Natural killer cell (primary cell): Measurements from ENCODE around the gene EREG. TPM values are rescaled to one million over a fixed set of nuclear protein-coding genes. Genes with fewer than 3 reads are reported as not detected.

ENCODE experiments used
- ATAC-seq, 3 donors: fragments of 150-1000 bp in 2 of 3; fragments of 200-7000 bp in 1 of 3; cut with Tn5 transposase; 1 replicate in 1 of 3; 2 replicates in 2 of 3; pipeline ENCODE4 v1.10.0; 2021; ENCODE audit warnings: mild to moderate bottlenecking in 2 of 3, moderate library complexity in 2 of 3
- DNase-seq, 2 donors: peaks; one replicate each; pipeline versions ENCODE4 v3.0.0 to v3.0.0-alpha.2; 2013 to 2021; ENCODE audit warnings: mixed read lengths in 1 of 2
- H3K27ac ChIP-seq: one replicate; pipeline ENCODE4 v1.5.1; 2013; ENCODE audit warnings: mild to moderate bottlenecking, low read length
- H3K27me3 ChIP-seq: one replicate; pipeline ENCODE4 v1.6.1; 2013; ENCODE audit warnings: low read length; ENCODE audit not compliant: control insufficient read depth, insufficient read depth
- H3K36me3 ChIP-seq: one replicate; pipeline ENCODE4 v1.6.1; 2013; ENCODE audit warnings: low read length; ENCODE audit not compliant: control insufficient read depth, insufficient read depth
- H3K4me1 ChIP-seq: one replicate; pipeline ENCODE4 v1.6.1; 2013; ENCODE audit warnings: low read length; ENCODE audit not compliant: control insufficient read depth, insufficient read depth
- H3K4me3 ChIP-seq: one replicate; pipeline ENCODE4 v1.5.1; 2013; ENCODE audit warnings: low read length
- H3K9me3 ChIP-seq: one replicate; pipeline ENCODE4 v1.6.1; 2013; ENCODE audit warnings: low read length; ENCODE audit not compliant: control insufficient read depth, insufficient read depth
- H3K27ac Mint-ChIP-seq, 2 donors: one replicate each; pipeline ENCODE4 v1.8.0; 2022; ENCODE audit warnings: mild to moderate bottlenecking in 2 of 2, mixed read lengths in 2 of 2, moderate library complexity in 1 of 2
- H3K27me3 Mint-ChIP-seq, 2 donors: one replicate each; pipeline ENCODE4 v1.8.0; 2022; ENCODE audit warnings: low read depth in 2 of 2, mixed read lengths in 2 of 2
- H3K36me3 Mint-ChIP-seq: one replicate; pipeline ENCODE4 v1.8.0; 2022; ENCODE audit warnings: mixed read lengths
- H3K4me1 Mint-ChIP-seq, 2 donors: one replicate each; pipeline ENCODE4 v1.8.0; 2022; ENCODE audit warnings: mixed read lengths in 2 of 2
- H3K4me3 Mint-ChIP-seq: one replicate; pipeline ENCODE4 v1.8.0; 2022; ENCODE audit warnings: mild to moderate bottlenecking, moderate library complexity, mixed read lengths
- H3K9me3 Mint-ChIP-seq, 2 donors: one replicate each; pipeline ENCODE4 v1.8.0; 2022; ENCODE audit warnings: mixed read lengths in 2 of 2
- WGBS: methylation state at CpG from one replicate; pipeline ENCODE4 v1.1.7; 2013; ENCODE audit warnings: missing lambda C conversion rate; ENCODE audit not compliant: insufficient coverage; 5-methylcytosine and 5-hydroxymethylcytosine counted together
- intact Hi-C: fragments of 100-400 bp; cut with micrococcal nuclease; formaldehyde crosslinking; loops from one replicate; pipeline ENCODE4 v1.14.2; 2022
- total RNA-seq, 4 donors: library from RNA; stranded (reverse); fragments of 120-200 nt in 1 of 4; gene quantifications; one replicate each; pipeline versions ENCODE4 v1.2.3 to v1.2.4, GENCODE V29; 2013 to 2022
- TF ChIP-seq, protein P1 (sequence below): fragments of 200-600 bp; IDR thresholded peaks from one replicate; pipeline ENCODE4 v1.8.0; 2022; ENCODE audit warnings: antibody characterized with exemption

The EREG gene
- total RNA-seq, 3 donors from 2014 or later (not counting 1 experiment from before 2014, with no cell fraction given): 2.3 to 23.3 (median 6.4) TPM

- intact Hi-C loops: no loop called here
- TF ChIP-seq, protein P1, sequence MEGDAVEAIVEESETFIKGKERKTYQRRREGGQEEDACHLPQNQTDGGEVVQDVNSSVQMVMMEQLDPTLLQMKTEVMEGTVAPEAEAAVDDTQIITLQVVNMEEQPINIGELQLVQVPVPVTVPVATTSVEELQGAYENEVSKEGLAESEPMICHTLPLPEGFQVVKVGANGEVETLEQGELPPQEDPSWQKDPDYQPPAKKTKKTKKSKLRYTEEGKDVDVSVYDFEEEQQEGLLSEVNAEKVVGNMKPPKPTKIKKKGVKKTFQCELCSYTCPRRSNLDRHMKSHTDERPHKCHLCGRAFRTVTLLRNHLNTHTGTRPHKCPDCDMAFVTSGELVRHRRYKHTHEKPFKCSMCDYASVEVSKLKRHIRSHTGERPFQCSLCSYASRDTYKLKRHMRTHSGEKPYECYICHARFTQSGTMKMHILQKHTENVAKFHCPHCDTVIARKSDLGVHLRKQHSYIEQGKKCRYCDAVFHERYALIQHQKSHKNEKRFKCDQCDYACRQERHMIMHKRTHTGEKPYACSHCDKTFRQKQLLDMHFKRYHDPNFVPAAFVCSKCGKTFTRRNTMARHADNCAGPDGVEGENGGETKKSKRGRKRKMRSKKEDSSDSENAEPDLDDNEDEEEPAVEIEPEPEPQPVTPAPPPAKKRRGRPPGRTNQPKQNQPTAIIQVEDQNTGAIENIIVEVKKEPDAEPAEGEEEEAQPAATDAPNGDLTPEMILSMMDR: no peak
- Mint-ChIP-seq H3K27ac (no peak overlapping the region), H3K4me3 (no peak overlapping the region), H3K4me1 (no peaks in the 10 kb centered on the region), H3K9me3 (no peaks in the 10 kb centered on the region), H3K36me3 (no peaks in the 10 kb centered on the region), H3K27me3 (peaks cover 2 to 9% of the 10 kb centered on the region in 2 donors)
- no peaks in the 10 kb centered on the region for H3K9me3 ChIP-seq
- H3K4me3 ChIP-seq: no peak overlapping the region
- peak in 1 of 3 donors; percentile 36 for ATAC-seq
- H3K36me3 ChIP-seq: no peaks in the 10 kb centered on the region
- 62% methylated on average over 9 of the region's 10 CpGs for WGBS
- peak in 1 of 2 donors; percentile 9 for DNase-seq
- no peak overlapping the region for H3K27ac ChIP-seq
- H3K4me1 ChIP-seq: no peaks in the 10 kb centered on the region
- peaks cover 2% of the 10 kb centered on the region for H3K27me3 ChIP-seq
Observed at GRCh38 chr4:74374561-74375327, 9.8 kb downstream of the EREG start.

GRCh38 chr4:74375824-74376426 lies 11.0 kb downstream of the EREG start:
- Mint-ChIP-seq H3K27me3 (peaks cover 2 to 9% of the 10 kb centered on the region in 2 donors), H3K36me3 (no peaks in the 10 kb centered on the region), H3K9me3 (no peaks in the 10 kb centered on the region), H3K4me3 (no peak overlapping the region), H3K27ac (no peak overlapping the region), H3K4me1 (no peaks in the 10 kb centered on the region)
- Histone ChIP-seq H3K36me3 (no peaks in the 10 kb centered on the region), H3K27me3 (peaks cover 2% of the 10 kb centered on the region), H3K27ac (no peak overlapping the region), H3K4me3 (no peak overlapping the region), H3K4me1 (no peaks in the 10 kb centered on the region), H3K9me3 (no peaks in the 10 kb centered on the region)
- ATAC-seq (no peak), DNase-seq (no peak)
- intact Hi-C loops: loop anchor here (2.0 kb wide), 1 partner anchor 299 kb away; no protein-coding TSS in a partner anchor
- TF ChIP-seq, protein P1: no peak
- 84% methylated on average over 6 of the region's 7 CpGs for WGBS

GRCh38 chr4:74376888-74377483 lies 12.0 kb downstream of the EREG start:
- intact Hi-C loops: loop anchor here (1.0 to 2.0 kb wide), 4 partner anchors 68 to 298 kb away; partner anchors contain the start of gene AREG
- no peak overlapping the region for H3K27ac ChIP-seq
- no peaks in the 10 kb centered on the region for H3K4me1 Mint-ChIP-seq
- ATAC-seq (peak; percentile 70 to 86 (median 74)), DNase-seq (peak in 1 of 2 donors; percentile 70)
- no peak overlapping the region for H3K27ac Mint-ChIP-seq
- no peaks in the 10 kb centered on the region for H3K9me3 Mint-ChIP-seq
- peaks cover 0 to 5% of the 10 kb centered on the region in 2 donors for H3K27me3 Mint-ChIP-seq
- H3K9me3 ChIP-seq: no peaks in the 10 kb centered on the region
- no peak overlapping the region for H3K4me3 ChIP-seq
- no peaks in the 10 kb centered on the region for H3K36me3 Mint-ChIP-seq
- TF ChIP-seq, protein P1: peak; percentile 86
- H3K4me3 Mint-ChIP-seq: no peak overlapping the region
- WGBS: 54% methylated on average over 2 of the region's 4 CpGs
- no peaks in the 10 kb centered on the region for H3K36me3 ChIP-seq
- H3K4me1 ChIP-seq: no peaks in the 10 kb centered on the region
- H3K27me3 ChIP-seq: peaks cover 2% of the 10 kb centered on the region
